HL-60 (cell line): ENCODE data around the gene UXT.

Experiments
- DNase-seq, 2 experiments: peaks; one replicate each; pipeline ENCODE4 v3.0.0-alpha.2; 2010 to 2020; ENCODE audit warnings: low read depth in 1 of 2, low spot score in 1 of 2
- H3K27ac ChIP-seq: fragments of 250-450 bp; sonication (Bioruptor Pico); replicated peaks from 2 replicates; pipeline ENCODE4 v1.5.1; 2020; ENCODE audit warnings: mild to moderate bottlenecking, moderate library complexity
- H3K27me3 ChIP-seq: fragments of 250-450 bp; sonication (Bioruptor Pico); 2 replicates; pipeline ENCODE4 v1.5.1; 2021; ENCODE audit warnings: mild to moderate bottlenecking, moderate library complexity; ENCODE audit not compliant: insufficient read depth, poor library complexity, severe bottlenecking
- H3K4me3 ChIP-seq: replicated peaks from 2 replicates; pipeline ENCODE4 v1.5.1; 2011; ENCODE audit warnings: mild to moderate bottlenecking, control low read depth, low read length; ENCODE audit not compliant: insufficient read depth
- CTCF ChIP-seq: IDR thresholded peaks from one replicate; pipeline ENCODE4 v1.5.1; 2011; ENCODE audit warnings: low read length, control low read depth, inconsistent platforms; ENCODE audit not compliant: insufficient read depth
- GABPA ChIP-seq: IDR thresholded peaks from 2 replicates; pipeline ENCODE4 v1.6.1; 2012; ENCODE audit warnings: low read depth
- POLR2AphosphoS5 ChIP-seq: IDR thresholded peaks from 2 replicates; pipeline ENCODE4 v1.6.1; 2012; ENCODE audit warnings: low read depth
- REST ChIP-seq: IDR thresholded peaks from 2 replicates; pipeline ENCODE4 v1.6.1; 2012; ENCODE audit warnings: low read depth; ENCODE audit not compliant: insufficient replicate concordance
- SPI1 ChIP-seq: IDR thresholded peaks from 2 replicates; pipeline ENCODE4 v1.6.1; 2012; ENCODE audit warnings: low read depth, mild to moderate bottlenecking, borderline replicate concordance

Gene UXT

GRCh38 chrX:47643926-47644325 lies 15.1 kb downstream of the UXT start:
- peak in 1 of 2 experiments; percentile 24 for DNase-seq
- H3K27me3 ChIP-seq: no peaks in the 10 kb centered on the region
- no peak for TF ChIP-seq SPI1
- peak; percentile 17 for TF ChIP-seq CTCF
- no peak for TF ChIP-seq REST
- TF ChIP-seq GABPA: no peak
- TF ChIP-seq POLR2AphosphoS5: no peak
- H3K4me3 ChIP-seq: no peak overlapping the region
- no peak overlapping the region for H3K27ac ChIP-seq

GRCh38 chrX:47638816-47639215 lies 20.2 kb downstream of the UXT start:
- no peak for TF ChIP-seq POLR2AphosphoS5
- TF ChIP-seq SPI1: no peak
- TF ChIP-seq GABPA: no peak
- TF ChIP-seq CTCF: no peak
- no peak for TF ChIP-seq REST
- no peak for DNase-seq
- no peaks in the 10 kb centered on the region for H3K27me3 ChIP-seq
- H3K4me3 ChIP-seq: no peak overlapping the region
- no peak overlapping the region for H3K27ac ChIP-seq

GRCh38 chrX:47637546-47638195 lies 21.3 kb downstream of the UXT start:
- no peak for DNase-seq

More at GRCh38 chrX:47637546-47638195, 21.3 kb downstream of the UXT start:
- Histone ChIP-seq H3K27me3 (no peaks in the 10 kb centered on the region), H3K4me3 (no peak overlapping the region), H3K27ac (no peak overlapping the region)
- TF ChIP-seq POLR2AphosphoS5 (no peak), REST (no peak), SPI1 (no peak), CTCF (no peak), GABPA (no peak)
